GM23248 (cell line): Measurements from ENCODE around the gene IGF1R. TPM values are rescaled to one million over a fixed set of nuclear protein-coding genes. Genes with fewer than 3 reads are reported as not detected.

Source experiments
- DNase-seq: peaks from one replicate; pipeline ENCODE4 v3.0.0-alpha.2; 2015
- H2AFZ ChIP-seq: fragments of 200-600 bp; sonication (generic); 2 replicates; pipeline ENCODE4 v1.6.1; 2016; ENCODE audit warnings: antibody characterized with exemption
- H3F3A ChIP-seq: fragments of 200-600 bp; sonication (generic); 2 replicates; pipeline ENCODE4 v1.6.1; 2016; ENCODE audit warnings: mild to moderate bottlenecking, antibody characterized with exemption, mixed run types; ENCODE audit not compliant: insufficient read depth
- H3K27ac ChIP-seq: fragments of 200-600 bp; sonication (generic); 2 replicates; pipeline ENCODE4 v1.5.1; 2016; ENCODE audit warnings: mild to moderate bottlenecking
- H3K27me3 ChIP-seq: fragments of 200-600 bp; sonication (generic); replicated peaks from 2 replicates; pipeline ENCODE4 v1.6.1; 2016; ENCODE audit warnings: mild to moderate bottlenecking; ENCODE audit not compliant: insufficient read depth
- H3K36me3 ChIP-seq: fragments of 200-600 bp; sonication (generic); 2 replicates; pipeline ENCODE4 v1.6.1; 2016; ENCODE audit warnings: low read depth, mild to moderate bottlenecking
- H3K4me1 ChIP-seq: fragments of 200-600 bp; sonication (generic); 2 replicates; pipeline ENCODE4 v1.6.1; 2016; ENCODE audit warnings: mild to moderate bottlenecking; ENCODE audit not compliant: insufficient read depth
- H3K4me2 ChIP-seq: fragments of 200-600 bp; sonication (generic); one replicate; pipeline ENCODE4 v1.6.1; 2016; ENCODE audit warnings: mild to moderate bottlenecking; ENCODE audit not compliant: unreplicated experiment
- H3K4me3 ChIP-seq: fragments of 200-600 bp; sonication (generic); 2 replicates; pipeline ENCODE4 v1.5.1; 2016; ENCODE audit warnings: mild to moderate bottlenecking
- H3K79me2 ChIP-seq: fragments of 200-600 bp; sonication (generic); 2 replicates; pipeline ENCODE4 v1.6.1; 2016; ENCODE audit warnings: mild to moderate bottlenecking; ENCODE audit not compliant: insufficient read depth
- H3K9ac ChIP-seq: fragments of 200-600 bp; sonication (generic); 2 replicates; pipeline ENCODE4 v1.6.1; 2016; ENCODE audit warnings: mild to moderate bottlenecking
- H3K9me2 ChIP-seq: fragments of 200-600 bp; sonication (generic); 2 replicates; pipeline ENCODE4 v1.6.1; 2016; ENCODE audit warnings: mixed run types, mild to moderate bottlenecking, moderate library complexity; ENCODE audit not compliant: insufficient read depth
- H3K9me3 ChIP-seq: fragments of 200-600 bp; sonication (generic); one replicate; pipeline ENCODE4 v1.6.1; 2017; ENCODE audit warnings: low read depth
- H4K20me1 ChIP-seq: fragments of 200-600 bp; sonication (generic); 2 replicates; pipeline ENCODE4 v1.6.0; 2016; ENCODE audit not compliant: insufficient read depth
- EZH2 ChIP-seq: fragments of 200-600 bp; sonication (generic); IDR thresholded peaks from 2 replicates; pipeline ENCODE4 v1.6.1; 2018; ENCODE audit warnings: antibody characterized with exemption, mild to moderate bottlenecking; ENCODE audit not compliant: insufficient read depth, poor library complexity, severe bottlenecking
- EZH2phosphoT487 ChIP-seq: fragments of 200-600 bp; sonication (generic); IDR thresholded peaks from 2 replicates; pipeline ENCODE4 v1.6.1; 2018; ENCODE audit warnings: antibody characterized with exemption, moderate library complexity, mild to moderate bottlenecking, low read depth; ENCODE audit not compliant: insufficient read depth
- WGBS, 2 experiments: methylation state at CpG; one replicate each; pipeline ENCODE4 v1.1.6; 2015 to 2017; ENCODE audit warnings: low lambda C conversion rate in 2 of 2, low coverage in 1 of 2; ENCODE audit errors: missing lambda C conversion rate in 2 of 2; 5-methylcytosine and 5-hydroxymethylcytosine counted together
- in situ Hi-C: fragments of 300-500 bp; cut with MboI; formaldehyde crosslinking; loops from 2 replicates; pipeline ENCODE4 v1.15.0; 2020
- polyA plus RNA-seq: library from polyadenylated mRNA; unstranded; fragments of >200 nt; fragmentation: Nextera tagmentation; extraction: Ambion mirVana; gene quantifications from 2 replicates; pipeline ENCODE4 v1.2.1, GENCODE V29; 2016
- total RNA-seq: library from RNA; depleted of rRNA; stranded (reverse); fragments of >200 nt; shearing (Covaris generic); gene quantifications from 2 replicates; pipeline ENCODE4 v1.2.3, GENCODE V29; 2014

IGF1R gene
- total and polyA plus RNA-seq, 2 experiments from 2014 or later, result 22.0 to 48.6 TPM

DNA sequence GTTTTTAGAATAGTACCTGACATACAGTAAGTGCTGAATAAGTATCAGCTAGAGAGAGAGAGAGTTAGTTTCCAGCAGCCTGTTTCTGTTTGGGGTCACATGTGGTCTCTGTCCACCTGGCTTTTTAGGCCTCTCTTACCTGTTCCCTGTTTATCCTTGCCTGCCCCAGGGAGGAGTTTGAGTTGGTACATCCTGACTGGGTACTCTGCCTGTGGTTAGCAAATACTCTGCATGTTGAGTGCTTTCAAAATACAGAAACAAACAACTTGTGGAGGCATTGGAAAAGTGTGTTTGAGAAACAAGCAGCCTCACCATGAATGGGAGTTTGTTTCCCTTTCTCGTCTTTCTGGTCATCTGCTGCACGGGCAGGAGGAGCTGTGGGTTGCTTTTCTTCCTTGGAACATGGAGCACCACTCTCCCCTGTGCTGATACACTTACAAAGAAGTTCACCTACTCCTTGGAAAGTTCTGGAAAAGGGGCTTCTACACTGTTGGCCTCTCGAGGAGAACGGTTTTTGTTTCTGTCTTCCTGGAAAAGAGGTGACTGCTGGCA, 193.2 kb downstream of the IGF1R start:
- WGBS, 2 experiments, result 67% methylated on average over 4 of the region's 4 CpGs
- Histone ChIP-seq H2AFZ (no peak overlapping the region), H3K36me3 (no peaks in the 10 kb centered on the region), H3K9me2 (no peaks in the 10 kb centered on the region), H3K27ac (no peak overlapping the region), H3K79me2 (peaks cover 100% of the 10 kb centered on the region), H3K27me3 (no peaks in the 10 kb centered on the region), H3K9me3 (no peaks in the 10 kb centered on the region), H3K4me3 (no peak overlapping the region), H3K4me2 (no peak overlapping the region), H3K9ac (no peak overlapping the region), H3K4me1 (peaks cover 16% of the 10 kb centered on the region), H3F3A (peaks cover 22% of the 10 kb centered on the region), H4K20me1 (peaks cover 13% of the 10 kb centered on the region; the same call in 1 of the 2 replicates)
- DNase-seq, result no peak
- TF ChIP-seq EZH2phosphoT487, result no peak
- TF ChIP-seq EZH2, result no peak
- in situ Hi-C loops, result loop anchor here (10.0 kb wide), 1 partner anchor 187 kb away; no protein-coding TSS in a partner anchor

DNA sequence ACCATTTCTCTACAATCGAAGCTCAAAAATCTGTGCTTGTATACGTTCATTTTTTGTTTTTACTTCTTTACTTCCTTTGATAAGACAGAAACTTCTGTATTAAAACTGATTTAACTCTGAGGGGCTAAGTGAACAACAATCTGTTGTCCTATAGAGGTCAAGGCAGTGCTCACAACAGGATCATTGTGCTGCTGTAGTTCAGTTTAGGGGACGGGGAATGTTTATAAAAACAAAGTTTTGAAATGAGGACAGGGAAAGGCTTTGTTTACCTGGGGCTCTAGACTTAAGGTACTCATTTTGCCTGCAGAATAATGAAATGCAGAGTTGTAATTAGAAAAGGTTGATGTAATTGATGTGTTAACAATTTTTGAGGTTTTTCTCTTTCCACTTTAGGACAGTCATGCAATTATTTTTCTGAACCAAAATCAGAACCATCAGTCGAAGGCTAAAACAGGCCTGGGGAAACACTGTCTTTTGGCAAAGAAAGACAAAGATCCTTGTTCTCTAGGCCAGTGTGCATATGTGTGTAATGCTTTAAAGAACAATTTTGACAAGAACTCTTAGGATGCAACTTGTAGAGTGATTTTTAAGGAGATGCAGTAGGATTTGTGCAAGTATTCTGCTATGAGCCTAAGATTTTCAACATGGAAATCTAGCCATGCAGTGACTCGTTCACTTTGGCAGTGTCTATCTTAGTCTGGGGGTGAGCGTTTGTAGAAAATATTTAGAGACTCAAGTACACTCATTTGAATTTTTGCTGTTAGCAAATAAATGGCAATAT, 194.0 kb downstream of the IGF1R start:
- peak; percentile 61 for DNase-seq
- peaks cover 100% of the 10 kb centered on the region for H3K79me2 ChIP-seq
- peaks cover 16% of the 10 kb centered on the region for H3K4me1 ChIP-seq
- H3K9me3 ChIP-seq, result no peaks in the 10 kb centered on the region
- H2AFZ ChIP-seq, result no peak overlapping the region
- peaks cover 24% of the 10 kb centered on the region for H3F3A ChIP-seq
- H4K20me1 ChIP-seq, result peaks cover 13% of the 10 kb centered on the region; the same call in 1 of the 2 replicates
- no peaks in the 10 kb centered on the region for H3K27me3 ChIP-seq
- no peak overlapping the region for H3K9ac ChIP-seq
- H3K27ac ChIP-seq, result no peak overlapping the region
- no peaks in the 10 kb centered on the region for H3K36me3 ChIP-seq
- no peak overlapping the region for H3K4me2 ChIP-seq
- WGBS, 2 experiments, result 41 to 45% methylated on average over 6 of the region's 6 CpGs
- no peak overlapping the region for H3K4me3 ChIP-seq
- H3K9me2 ChIP-seq, result no peaks in the 10 kb centered on the region
- in situ Hi-C loops, result loop anchor here (10.0 kb wide), 1 partner anchor 188 kb away; no protein-coding TSS in a partner anchor
- TF ChIP-seq EZH2phosphoT487 (no peak), EZH2 (no peak)

DNA sequence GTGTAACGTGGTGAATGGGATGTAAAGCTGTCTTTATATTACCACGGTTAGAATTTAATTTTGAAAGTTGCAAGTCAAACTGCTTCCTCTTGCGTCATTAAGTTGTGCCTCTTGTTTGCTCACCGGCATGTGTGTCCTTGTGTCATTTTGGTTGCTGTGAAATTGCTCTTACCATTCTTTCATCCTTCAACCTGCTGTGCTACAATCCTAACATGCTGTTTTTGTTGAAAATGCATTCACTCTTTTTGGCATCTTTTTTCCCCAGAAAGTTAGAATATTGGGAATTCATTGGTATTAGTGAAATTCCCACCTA, 194.6 kb downstream of the IGF1R start:
- H3K79me2 ChIP-seq, result peaks cover 100% of the 10 kb centered on the region
- in situ Hi-C loops, result loop anchor here (10.0 kb wide), 1 partner anchor 188 kb away; no protein-coding TSS in a partner anchor
- TF ChIP-seq EZH2 (no peak), EZH2phosphoT487 (no peak)
- H3K9me2 ChIP-seq, result no peaks in the 10 kb centered on the region
- H3K27ac ChIP-seq, result no peak overlapping the region
- peaks cover 16% of the 10 kb centered on the region for H3K4me1 ChIP-seq
- 42 to 47% methylated on average over 4 of the region's 4 CpGs for WGBS, 2 experiments
- no peak overlapping the region for H3K9ac ChIP-seq
- no peak overlapping the region for H3K4me3 ChIP-seq
- no peak overlapping the region for H3K4me2 ChIP-seq
- no peaks in the 10 kb centered on the region for H3K9me3 ChIP-seq
- DNase-seq, result no peak
- H3K27me3 ChIP-seq, result no peaks in the 10 kb centered on the region
- H2AFZ ChIP-seq, result no peak overlapping the region
- H3K36me3 ChIP-seq, result no peaks in the 10 kb centered on the region
- H4K20me1 ChIP-seq, result peaks cover 13% of the 10 kb centered on the region; the same call in 1 of the 2 replicates
- peaks cover 24% of the 10 kb centered on the region for H3F3A ChIP-seq

- no peak overlapping the region for H3K4me2 ChIP-seq
- H3K4me3 ChIP-seq, result no peak overlapping the region
- H3F3A ChIP-seq, result peaks cover 24% of the 10 kb centered on the region
- H2AFZ ChIP-seq, result no peak overlapping the region
- H3K9me3 ChIP-seq, result no peaks in the 10 kb centered on the region
- no peaks in the 10 kb centered on the region for H3K36me3 ChIP-seq
- H3K9me2 ChIP-seq, result no peaks in the 10 kb centered on the region
- peaks cover 13% of the 10 kb centered on the region; the same call in 1 of the 2 replicates for H4K20me1 ChIP-seq
- no peak for DNase-seq
- TF ChIP-seq EZH2phosphoT487, result no peak
- no peak for TF ChIP-seq EZH2
- H3K27ac ChIP-seq, result no peak overlapping the region
- WGBS, 2 experiments, result 97 to 99% methylated on average over 4 of the region's 4 CpGs
- peaks cover 100% of the 10 kb centered on the region for H3K79me2 ChIP-seq
- H3K27me3 ChIP-seq, result no peaks in the 10 kb centered on the region
- in situ Hi-C loops, result loop anchor here (10.0 kb wide), 1 partner anchor 189 kb away; no protein-coding TSS in a partner anchor
- peaks cover 16% of the 10 kb centered on the region for H3K4me1 ChIP-seq
- no peak overlapping the region for H3K9ac ChIP-seq
These were observed 195.5 kb downstream of the IGF1R start for GRCh38 chr15:98843844-98844243.
